Nucleus accumbens (tissue), 56 donors: ENCODE measurements around the gene PPFIA2.

Source experiments
- DNase-seq, 56 donors: peaks; one replicate each; lab custom pipeline; 2025; lab: John Stamatoyannopoulos, UW

The PPFIA2 gene

GRCh38 chr12:81369175-81369574 is 390.0 kb downstream of the PPFIA2 start:
- DNase-seq, result peak in 4 of 56 donors; percentile 1 to 12 (median 10)

GRCh38 chr12:81365284-81365683 is 393.9 kb downstream of the PPFIA2 start:
- no peak for DNase-seq

GRCh38 chr12:81360916-81361315 is 398.2 kb downstream of the PPFIA2 start:
- DNase-seq, result no peak

- DNase-seq, result no peak
These were observed 399.4 kb downstream of the PPFIA2 start for GRCh38 chr12:81359736-81360135.

- no peak for DNase-seq
These were observed 404.7 kb downstream of the PPFIA2 start for GRCh38 chr12:81354327-81354932.

- no peak for DNase-seq
These were observed 408.8 kb downstream of the PPFIA2 start for GRCh38 chr12:81350309-81350708.

- no peak for DNase-seq
These were observed 411.7 kb downstream of the PPFIA2 start for GRCh38 chr12:81347404-81347803.

GRCh38 chr12:81340910-81341309 is 418.2 kb downstream of the PPFIA2 start:
- DNase-seq, result no peak

- no peak for DNase-seq
These were observed 420.1 kb downstream of the PPFIA2 start for GRCh38 chr12:81339071-81339470.

GRCh38 chr12:81337886-81338285 is 421.3 kb downstream of the PPFIA2 start:
- DNase-seq, result no peak

GRCh38 chr12:81333812-81334211 is 425.3 kb downstream of the PPFIA2 start:
- no peak for DNase-seq

GRCh38 chr12:81332054-81332453 is 427.1 kb downstream of the PPFIA2 start:
- DNase-seq, result peak in 1 of 56 donors; percentile 6

- DNase-seq, result peak in 2 of 56 donors; percentile 1 to 7
These were observed 428.7 kb downstream of the PPFIA2 start for GRCh38 chr12:81330480-81330879.

- no peak for DNase-seq
These were observed 430.1 kb downstream of the PPFIA2 start for GRCh38 chr12:81329085-81329484.

GRCh38 chr12:81327425-81327824 is 431.7 kb downstream of the PPFIA2 start:
- no peak for DNase-seq

- no peak for DNase-seq
These were observed 434.1 kb downstream of the PPFIA2 start for GRCh38 chr12:81325086-81325485.

GRCh38 chr12:81314903-81315531 is 444.1 kb downstream of the PPFIA2 start:
- DNase-seq, result no peak

- no peak for DNase-seq
These were observed 455.2 kb downstream of the PPFIA2 start for GRCh38 chr12:81303935-81304334.

GRCh38 chr12:81300454-81300853 is 458.7 kb downstream of the PPFIA2 start:
- DNase-seq, result no peak

GRCh38 chr12:81297601-81298000 is 461.5 kb downstream of the PPFIA2 start:
- DNase-seq, result no peak

- peak in 1 of 56 donors; percentile 19 for DNase-seq
These were observed 462.4 kb downstream of the PPFIA2 start for GRCh38 chr12:81296556-81297305.

GRCh38 chr12:81295251-81295650 is 463.9 kb downstream of the PPFIA2 start:
- DNase-seq, result peak in 8 of 56 donors; percentile 1 to 32 (median 10)
